PC-3 (cell line): ENCODE measurements around the gene EFCAB6. TPM values are rescaled to one million over a fixed set of nuclear protein-coding genes. Genes with fewer than 3 reads are reported as not detected.

Experiments
- ATAC-seq: fragments of 200-7000 bp; cut with Tn5 transposase; 2 replicates; pipeline ENCODE4 v1.9.1; 2020; ENCODE audit warnings: mild to moderate bottlenecking, moderate library complexity
- BruUV-seq: library from RNA; stranded (reverse); fragments of 400-500 nt; replicated peaks from 2 replicates; lab custom pipeline; 2021; lab: Mats Ljungman, UMichigan
- CTCF ChIA-PET: fragments of 300-600 bp; sonication (Branson Sonifier 250); formaldehyde crosslinking; loops from one replicate; lab custom pipeline; 2022; ENCODE audit warnings: antibody characterized with exemption; lab: Charles Lee
- POLR2A ChIA-PET: fragments of 300-600 bp; sonication (Branson Sonifier 250); formaldehyde crosslinking; loops from one replicate; lab custom pipeline; 2022; ENCODE audit warnings: antibody characterized with exemption; ENCODE audit not compliant: unreplicated experiment; lab: Charles Lee
- DNase-seq: peaks from one replicate; pipeline ENCODE4 v3.0.0-alpha.2; 2015
- H2AFZ ChIP-seq: fragments of 300-600 bp; sonication (generic); 2 replicates; pipeline ENCODE4 v1.6.0; 2016; ENCODE audit warnings: antibody characterized with exemption, low read length
- H3F3A ChIP-seq: fragments of 300-600 bp; sonication (generic); one replicate; pipeline ENCODE4 v1.6.0; 2017; ENCODE audit warnings: antibody characterized with exemption, low read length, control low read depth, mild to moderate bottlenecking; ENCODE audit not compliant: unreplicated experiment
- H3K27ac ChIP-seq: fragments of 300-600 bp; sonication (generic); 2 replicates; pipeline ENCODE4 v1.5.1; 2016; ENCODE audit warnings: mild to moderate bottlenecking, low read length
- H3K27me3 ChIP-seq: fragments of 300-600 bp; sonication (generic); 2 replicates; pipeline ENCODE4 v1.6.1; 2016; ENCODE audit warnings: low read length, mixed read lengths
- H3K36me3 ChIP-seq: fragments of 300-600 bp; sonication (generic); 2 replicates; pipeline ENCODE4 v1.6.1; 2016; ENCODE audit warnings: low read depth, mixed run types, low read length, mixed read lengths
- H3K4me1 ChIP-seq: fragments of 300-600 bp; sonication (generic); 2 replicates; pipeline ENCODE4 v1.5.1; 2016; ENCODE audit warnings: low read length; ENCODE audit not compliant: insufficient read depth
- H3K4me2 ChIP-seq: fragments of 300-600 bp; sonication (generic); 2 replicates; pipeline ENCODE4 v1.6.0; 2016; ENCODE audit warnings: low read length
- H3K4me3 ChIP-seq: fragments of 300-600 bp; sonication (generic); 2 replicates; pipeline ENCODE4 v1.5.1; 2016; ENCODE audit warnings: mild to moderate bottlenecking, low read length, mixed read lengths
- H3K79me2 ChIP-seq: fragments of 300-600 bp; sonication (generic); 2 replicates; pipeline ENCODE4 v1.6.1; 2017; ENCODE audit warnings: low read length, mixed read lengths
- H3K9ac ChIP-seq: fragments of 300-600 bp; sonication (generic); 2 replicates; pipeline ENCODE4 v1.6.0; 2016; ENCODE audit warnings: mild to moderate bottlenecking, low read length
- H3K9me2 ChIP-seq: fragments of 300-600 bp; sonication (generic); replicated peaks from 2 replicates; pipeline ENCODE4 v1.6.1; 2016; ENCODE audit warnings: mixed run types, low read length, mixed read lengths
- H3K9me3 ChIP-seq: fragments of 300-600 bp; sonication (generic); 2 replicates; pipeline ENCODE4 v1.6.1; 2016; ENCODE audit warnings: low read length, mixed read lengths
- H4K20me1 ChIP-seq: fragments of 300-600 bp; sonication (generic); 2 replicates; pipeline ENCODE4 v1.6.1; 2016; ENCODE audit warnings: low read length, mixed read lengths
- CTCF ChIP-seq: fragments of 300-600 bp; sonication (generic); conservative IDR thresholded peaks from 2 replicates; pipeline ENCODE4 v1.5.1; 2017; ENCODE audit warnings: antibody characterized with exemption, low read depth, mild to moderate bottlenecking, low read length
- EZH2 ChIP-seq: fragments of 300-600 bp; sonication (generic); IDR thresholded peaks from one replicate; pipeline ENCODE4 v1.6.1; 2017; ENCODE audit warnings: antibody characterized with exemption, mild to moderate bottlenecking, low read length; ENCODE audit not compliant: unreplicated experiment
- EZH2phosphoT487 ChIP-seq: fragments of 300-600 bp; sonication (generic); IDR thresholded peaks from 2 replicates; pipeline ENCODE4 v1.6.1; 2018; ENCODE audit warnings: mild to moderate bottlenecking, antibody characterized with exemption, low read length, borderline replicate concordance
- intact Hi-C: fragments of 100-400 bp; cut with micrococcal nuclease; formaldehyde crosslinking; loops from 2 replicates; pipeline ENCODE4 v1.9.0; 2023
- total RNA-seq: library from RNA; depleted of rRNA; stranded (reverse); fragments of >200 nt; gene quantifications from 2 replicates; pipeline ENCODE4 v1.2.3, GENCODE V29; 2014

Gene EFCAB6
- total RNA-seq, 1 experiment from 2014 or later = 0.07 TPM

GRCh38 chr22:43736651-43737050, 75.5 kb downstream of the EFCAB6 start:
- Histone ChIP-seq H2AFZ (no peak overlapping the region), H4K20me1 (no peaks in the 10 kb centered on the region), H3K9me2 (no peaks in the 10 kb centered on the region), H3K27me3 (no peaks in the 10 kb centered on the region), H3K4me3 (no peak overlapping the region), H3K79me2 (no peaks in the 10 kb centered on the region), H3K4me1 (no peaks in the 10 kb centered on the region), H3F3A (no peaks in the 10 kb centered on the region), H3K9ac (no peak overlapping the region), H3K27ac (no peak overlapping the region), H3K4me2 (no peak overlapping the region), H3K9me3 (no peaks in the 10 kb centered on the region), H3K36me3 (no peaks in the 10 kb centered on the region)
- DNase-seq = no peak
- POLR2A ChIA-PET = no interaction called here
- ATAC-seq = no peak
- intact Hi-C loops = no loop called here
- no TSS peak for BruUV-seq
- CTCF ChIA-PET = no interaction called here
- TF ChIP-seq EZH2phosphoT487 (no peak), EZH2 (no peak), CTCF (no peak)

DNA sequence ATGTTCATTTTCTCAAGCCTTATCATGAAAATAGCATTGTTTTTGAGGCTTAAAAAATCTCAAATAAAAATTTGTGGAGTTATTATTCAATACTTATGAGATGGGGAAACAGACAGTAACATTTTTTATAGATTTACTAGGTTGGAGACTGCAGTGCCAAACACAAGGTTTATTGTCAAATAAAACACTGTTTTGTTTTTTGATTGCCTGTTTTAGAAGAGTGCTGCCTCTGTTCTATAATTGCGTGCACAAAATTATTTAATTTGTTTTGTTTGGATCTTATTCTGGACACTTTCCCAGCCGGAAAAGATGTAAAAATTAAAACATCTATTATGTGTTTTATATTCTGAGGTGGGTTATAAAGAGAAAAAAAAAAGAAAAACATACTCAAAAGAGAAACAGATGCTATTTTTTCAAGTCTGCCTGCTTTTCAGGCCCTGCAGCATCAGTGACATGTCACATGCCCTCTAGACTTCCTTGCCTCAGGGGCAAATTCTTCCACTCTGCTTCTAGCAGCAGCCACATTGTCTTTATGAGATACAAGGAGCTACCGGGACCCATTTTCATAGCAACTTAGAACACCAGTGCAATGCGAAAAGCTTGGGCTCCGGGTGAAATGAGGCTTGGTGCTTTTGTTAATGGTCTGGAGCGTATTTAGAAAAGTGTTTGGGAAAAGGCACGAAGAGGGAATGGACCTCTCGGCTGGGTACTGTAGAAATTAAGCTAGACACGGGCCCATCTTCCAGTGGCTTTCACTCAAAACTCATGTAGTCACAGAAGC, 77.5 kb downstream of the EFCAB6 start:
- CTCF ChIA-PET = no interaction called here
- Histone ChIP-seq H3K36me3 (no peaks in the 10 kb centered on the region), H3K27me3 (no peaks in the 10 kb centered on the region), H3F3A (no peaks in the 10 kb centered on the region), H2AFZ (no peak overlapping the region), H3K4me2 (no peak overlapping the region), H4K20me1 (no peaks in the 10 kb centered on the region), H3K9ac (no peak overlapping the region), H3K4me1 (no peaks in the 10 kb centered on the region), H3K9me3 (no peaks in the 10 kb centered on the region), H3K9me2 (no peaks in the 10 kb centered on the region), H3K27ac (no peak overlapping the region), H3K79me2 (no peaks in the 10 kb centered on the region), H3K4me3 (no peak overlapping the region)
- POLR2A ChIA-PET = no interaction called here
- ATAC-seq (peak; percentile 58), DNase-seq (no peak)
- BruUV-seq = no TSS peak
- intact Hi-C loops = loop anchor here (5.0 kb wide), 2 partner anchors 97 to 167 kb away; no protein-coding TSS in a partner anchor
- no peak for TF ChIP-seq CTCF
- no peak for TF ChIP-seq EZH2phosphoT487
- no peak for TF ChIP-seq EZH2

- intact Hi-C loops = loop anchor here (5.0 kb wide), 2 partner anchors 96 to 166 kb away; no protein-coding TSS in a partner anchor
- Histone ChIP-seq H3K9ac (no peak overlapping the region), H3K4me1 (no peaks in the 10 kb centered on the region), H3K9me2 (no peaks in the 10 kb centered on the region), H3K4me2 (no peak overlapping the region), H3K27ac (no peak overlapping the region), H2AFZ (no peak overlapping the region), H3K79me2 (no peaks in the 10 kb centered on the region), H3K9me3 (no peaks in the 10 kb centered on the region), H3F3A (no peaks in the 10 kb centered on the region), H3K4me3 (no peak overlapping the region), H3K36me3 (no peaks in the 10 kb centered on the region), H4K20me1 (no peaks in the 10 kb centered on the region), H3K27me3 (no peaks in the 10 kb centered on the region)
- DNase-seq = peak; percentile 16
- no peak for TF ChIP-seq CTCF
- no peak for TF ChIP-seq EZH2phosphoT487
- TF ChIP-seq EZH2 = no peak
- BruUV-seq = no TSS peak
- peak; percentile 88 for ATAC-seq
- CTCF ChIA-PET = no interaction called here
- POLR2A ChIA-PET = no interaction called here
Observed at GRCh38 chr22:43733138-43733537, 79.0 kb downstream of the EFCAB6 start.
